ENCODE results near the gene SQOR.
"Not testable (repeated sequence)": the region's sequence is repeated elsewhere in the genome, so short reads cannot be mapped to it uniquely, and the experiment has no call there.

The SQOR gene

DNA sequence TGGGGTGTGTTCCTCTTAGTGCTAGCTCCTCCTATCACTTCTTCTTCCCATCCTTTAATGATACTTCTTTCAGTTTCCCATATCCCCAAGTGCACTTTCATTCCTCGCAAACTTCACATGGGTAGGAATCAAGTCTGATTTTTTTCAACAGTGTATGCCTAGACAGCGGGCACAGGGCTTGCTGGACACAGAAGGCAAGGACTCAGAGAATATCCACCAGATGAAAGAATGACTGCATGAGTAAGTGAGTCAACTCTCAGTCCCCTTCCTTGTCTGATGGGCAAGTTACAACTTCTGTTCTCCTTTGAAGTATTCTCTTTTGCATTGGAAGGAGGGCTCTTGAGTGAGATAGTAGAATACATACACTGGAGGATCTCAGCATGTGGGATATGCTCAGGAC is 3.1 kb upstream of the SQOR start:
- DNase-seq (ENCODE audit: low spot score), result no peak

DNA sequence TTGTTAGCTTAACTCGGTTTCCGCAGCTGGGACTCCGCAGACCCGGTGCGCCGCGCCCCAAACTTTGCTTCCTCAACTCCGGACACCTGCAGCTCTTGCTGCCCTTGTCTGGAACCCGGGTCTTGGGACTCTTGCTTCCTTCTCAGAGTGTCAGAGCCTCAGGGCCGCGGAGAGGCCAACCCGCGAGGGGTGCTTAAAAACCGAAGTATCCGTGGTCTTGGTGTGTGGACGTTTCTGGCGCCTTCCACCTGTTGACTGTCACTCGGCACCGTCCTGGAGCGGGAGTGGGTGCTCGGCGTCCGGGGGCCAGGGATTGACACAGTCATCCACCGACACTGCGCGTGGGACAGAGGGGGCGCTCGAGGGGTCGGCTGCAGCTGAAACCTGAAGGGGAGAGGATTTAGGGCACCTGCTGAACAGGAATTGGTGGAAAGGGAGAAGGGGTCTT is 386 bp downstream of the SQOR start:
- peak; percentile 42 for DNase-seq (ENCODE audit: low spot score)

DNA sequence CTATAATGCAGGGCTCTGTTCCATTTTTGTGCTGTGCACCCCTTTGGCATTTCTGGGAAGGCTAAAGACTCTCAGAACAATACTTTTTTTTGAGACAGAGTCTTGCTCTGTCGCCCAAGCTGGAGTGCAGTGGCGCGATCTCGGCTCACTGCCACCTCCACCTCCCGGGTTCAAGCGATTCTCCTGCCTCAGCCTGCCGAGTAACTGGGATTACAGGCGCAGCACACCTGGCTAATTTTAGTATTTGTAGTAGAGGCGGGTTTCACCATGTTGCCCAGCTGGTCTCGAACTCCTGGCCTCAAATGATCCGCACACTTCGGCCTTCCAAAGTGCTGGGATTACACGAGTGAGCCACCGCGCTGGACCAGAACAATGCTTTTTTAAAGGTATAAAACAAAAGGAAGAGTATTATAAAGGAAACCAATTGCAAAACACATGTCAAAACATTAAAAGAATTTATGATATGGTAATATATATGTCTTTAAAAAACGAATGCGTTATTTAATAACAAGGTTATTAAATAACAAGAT is 999 bp downstream of the SQOR start:
- no peak for DNase-seq (ENCODE audit: low spot score)

DNA sequence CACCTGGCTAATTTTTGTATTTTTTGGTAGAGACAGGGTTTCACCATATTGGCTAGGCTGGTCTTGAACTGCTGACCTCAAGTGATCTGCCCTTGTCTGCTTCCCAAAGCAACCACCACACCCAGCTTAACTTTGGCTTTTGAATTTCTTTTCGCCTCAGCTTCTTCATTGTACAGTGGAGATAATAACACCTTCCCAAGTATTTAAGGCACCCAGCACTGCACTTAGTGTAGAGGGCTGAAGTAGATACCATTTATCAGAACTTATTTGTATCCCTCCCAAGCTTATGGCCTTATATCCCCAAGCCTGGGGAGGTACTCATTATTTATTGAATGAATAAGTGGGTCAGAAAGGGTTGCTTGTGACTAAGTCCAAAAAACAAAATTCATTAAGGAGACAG is 2.3 kb downstream of the SQOR start:
- no peak for DNase-seq (ENCODE audit: low spot score)

DNA sequence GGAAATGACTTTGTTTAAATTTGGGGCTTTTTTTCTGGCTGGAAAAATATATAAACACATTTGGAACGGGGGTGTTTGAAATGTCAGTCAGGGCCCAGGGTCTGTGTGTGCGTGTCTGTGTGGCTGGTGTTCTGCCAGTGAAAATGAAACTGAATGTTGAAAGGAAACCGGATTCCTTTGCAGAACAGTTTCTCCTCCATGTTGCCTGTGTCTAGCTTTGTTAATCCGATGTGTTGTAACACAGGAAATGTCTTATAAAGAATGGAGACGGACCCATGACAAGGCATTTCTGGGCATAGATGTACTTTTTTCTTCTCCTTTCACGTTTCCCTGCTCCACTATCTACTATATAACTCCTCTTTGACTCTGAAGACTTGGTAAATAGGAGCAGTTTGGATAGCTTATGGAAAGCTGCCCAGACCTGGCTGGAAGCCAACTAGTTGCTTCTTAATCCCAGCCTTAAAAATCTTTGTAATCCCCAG is 2.8 kb downstream of the SQOR start:
- DNase-seq (ENCODE audit: low spot score), result peak; percentile 68

DNA sequence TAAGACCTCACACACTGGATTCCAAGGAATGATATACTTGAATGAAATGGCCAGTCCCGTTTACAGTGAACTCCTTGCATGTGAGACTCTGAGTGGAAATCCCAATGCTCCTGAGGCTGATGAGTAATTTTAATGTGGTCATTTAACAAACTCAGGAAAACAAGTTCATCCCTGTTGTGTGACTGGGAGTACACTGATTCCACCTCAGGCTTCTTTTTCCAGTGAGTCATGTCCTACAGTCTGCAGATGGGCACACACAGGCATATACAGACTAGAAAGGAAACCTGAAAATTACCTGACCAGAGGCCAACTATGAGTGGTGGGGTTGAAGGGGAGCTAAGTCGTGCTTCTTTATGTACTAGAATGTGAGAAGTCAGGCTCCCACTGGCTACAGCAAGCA is 5.8 kb downstream of the SQOR start:
- peak; percentile 57 for DNase-seq (ENCODE audit: low spot score)

DNA sequence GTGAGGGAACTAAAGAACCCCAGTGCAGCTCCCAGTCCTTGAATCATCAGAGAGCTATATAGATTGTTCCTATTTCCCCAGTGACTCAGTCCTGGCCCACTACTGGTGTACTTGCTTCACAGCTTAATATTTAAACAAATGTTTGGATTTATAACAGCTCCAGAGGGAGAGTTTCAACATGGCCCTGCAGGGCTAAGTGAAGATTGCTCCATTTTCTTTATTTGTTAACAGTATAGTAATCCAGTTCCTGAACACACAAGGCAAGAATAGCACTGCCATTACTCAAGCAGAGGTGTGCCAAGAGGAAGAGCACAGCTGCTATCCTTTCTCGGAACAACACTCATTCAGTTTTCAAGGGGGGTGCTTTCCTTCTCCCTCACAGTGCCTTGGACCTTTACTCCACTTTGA is 6.5 kb downstream of the SQOR start:
- DNase-seq (ENCODE audit: low spot score), result peak; percentile 65

DNA sequence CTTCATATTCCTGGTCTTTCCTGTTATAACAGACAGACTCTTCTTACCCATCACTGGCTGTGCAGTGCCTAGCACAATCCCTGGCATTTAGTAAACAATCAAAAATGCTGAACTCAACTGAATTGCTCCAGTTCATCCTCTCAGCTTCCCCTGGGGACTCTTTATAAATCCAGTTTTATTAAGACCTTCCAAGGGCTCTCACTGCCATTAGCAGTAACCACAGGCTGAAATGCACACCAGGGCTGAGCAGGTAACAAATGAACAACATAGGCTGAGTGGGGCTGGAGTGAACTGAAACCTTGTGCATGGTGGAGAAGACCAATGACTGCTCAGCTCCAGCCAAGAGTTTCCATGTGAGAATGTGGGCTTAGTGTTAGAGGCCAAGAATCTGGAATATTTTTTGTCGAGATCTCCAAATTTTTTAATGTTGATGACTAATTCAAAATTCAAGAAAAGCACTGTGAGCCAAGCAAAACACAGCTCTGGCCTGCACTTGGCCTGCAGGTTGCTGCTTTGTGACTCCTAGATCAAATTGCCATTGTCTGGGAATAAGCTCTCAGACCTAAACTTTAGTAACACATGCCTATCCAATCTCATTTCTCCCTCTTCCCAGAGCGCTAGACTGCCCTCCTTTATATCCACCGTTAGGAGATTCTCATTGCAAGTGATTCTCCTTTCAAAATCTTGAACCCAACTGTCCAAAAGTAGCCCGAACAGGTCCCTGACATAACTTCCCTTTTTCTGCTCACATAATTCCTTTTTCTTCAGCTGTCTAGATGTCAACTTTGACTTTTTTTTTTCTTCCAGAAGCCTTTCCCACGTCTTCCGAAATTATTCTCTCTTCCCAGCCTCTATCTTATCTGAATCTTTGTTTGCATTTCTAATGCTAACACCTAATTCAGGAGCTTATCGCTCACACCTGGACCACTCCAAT is 7.4 kb downstream of the SQOR start:
- peak; percentile 77 for DNase-seq (ENCODE audit: low spot score)

DNA sequence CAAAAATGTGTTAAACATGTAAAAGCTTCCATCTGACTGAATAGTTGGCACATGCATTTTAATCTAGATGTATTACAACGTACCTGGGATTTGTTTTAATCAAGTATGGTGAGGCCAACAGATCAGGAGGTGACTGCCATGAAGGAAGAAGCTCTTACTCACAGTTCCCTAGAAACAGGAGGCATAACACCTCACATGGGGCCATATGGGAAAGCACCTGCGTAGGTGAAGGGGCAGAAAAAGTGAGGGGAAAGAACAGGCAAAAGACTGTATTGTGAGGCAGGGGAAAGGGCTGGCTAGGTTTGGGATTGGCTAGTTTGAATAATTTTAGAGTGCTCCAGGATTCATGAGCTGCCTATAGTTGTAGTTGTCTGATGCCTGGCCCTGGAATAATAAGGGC is 9.6 kb downstream of the SQOR start:
- no peak for DNase-seq (ENCODE audit: low spot score)

DNA sequence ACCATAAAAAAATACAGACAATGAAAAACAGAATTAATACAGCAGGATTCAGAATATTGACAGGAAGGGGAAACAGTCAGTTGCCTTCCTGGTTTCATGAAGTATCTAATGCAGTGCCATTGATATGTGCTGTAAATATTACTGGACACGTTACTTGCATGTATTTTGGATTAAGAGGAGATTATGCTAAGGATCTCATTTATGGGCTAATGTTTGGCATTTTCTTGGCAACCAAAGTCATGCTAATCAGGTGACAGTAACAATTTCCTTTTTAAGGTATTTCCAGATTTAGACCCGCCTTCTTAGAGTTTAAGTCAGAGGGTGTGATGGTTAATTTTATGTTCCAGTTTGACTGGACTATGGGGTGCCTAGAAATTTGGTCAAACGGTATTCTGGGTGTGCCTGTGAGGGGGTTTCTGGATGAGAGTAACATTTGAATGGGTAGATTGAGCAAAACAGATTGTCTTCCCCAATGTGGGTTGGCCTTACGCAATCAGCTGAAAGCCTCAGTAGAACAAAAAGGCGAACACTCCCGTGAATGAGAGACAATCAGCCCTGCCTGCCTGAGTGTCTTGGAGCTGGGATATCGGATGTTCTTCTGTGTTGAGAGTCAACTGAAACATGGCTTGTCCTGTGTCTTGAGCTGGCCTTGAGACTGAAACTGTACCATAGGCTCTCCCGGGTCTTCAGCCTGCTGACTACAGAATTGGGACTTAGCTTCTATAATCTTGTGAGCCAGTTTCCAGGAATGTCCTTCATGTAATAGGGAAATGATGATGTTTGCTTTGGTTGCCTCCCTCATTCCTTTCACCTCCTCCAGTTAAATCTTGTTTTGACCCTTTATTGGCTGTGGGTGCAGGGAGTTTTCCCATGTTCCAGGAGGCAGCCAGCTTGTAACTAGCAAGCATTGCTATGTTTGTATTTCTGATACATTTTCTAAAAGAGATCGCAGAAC is 10.5 kb downstream of the SQOR start:
- DNase-seq (ENCODE audit: low spot score), result peak; percentile 72

DNA sequence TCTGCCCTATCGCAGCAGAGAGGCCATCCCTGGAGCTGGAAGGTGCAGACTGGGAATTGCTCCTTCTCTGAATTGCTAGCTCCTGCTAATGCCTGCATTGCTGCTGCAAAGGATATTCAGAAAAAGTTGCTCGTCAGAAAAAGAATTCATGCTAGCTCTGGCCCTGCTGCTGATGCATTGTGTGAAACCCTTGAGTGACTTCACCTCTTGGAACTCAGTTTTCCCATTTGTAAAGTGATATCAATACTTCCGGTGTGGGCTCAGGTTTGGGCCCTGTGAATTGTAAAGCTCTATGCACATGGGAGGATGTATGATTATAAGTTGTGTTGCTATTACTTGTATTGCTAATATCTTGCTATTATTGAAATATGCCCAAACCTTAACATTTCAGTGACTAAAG is 11.4 kb downstream of the SQOR start:
- no peak for DNase-seq (ENCODE audit: low spot score)

DNA sequence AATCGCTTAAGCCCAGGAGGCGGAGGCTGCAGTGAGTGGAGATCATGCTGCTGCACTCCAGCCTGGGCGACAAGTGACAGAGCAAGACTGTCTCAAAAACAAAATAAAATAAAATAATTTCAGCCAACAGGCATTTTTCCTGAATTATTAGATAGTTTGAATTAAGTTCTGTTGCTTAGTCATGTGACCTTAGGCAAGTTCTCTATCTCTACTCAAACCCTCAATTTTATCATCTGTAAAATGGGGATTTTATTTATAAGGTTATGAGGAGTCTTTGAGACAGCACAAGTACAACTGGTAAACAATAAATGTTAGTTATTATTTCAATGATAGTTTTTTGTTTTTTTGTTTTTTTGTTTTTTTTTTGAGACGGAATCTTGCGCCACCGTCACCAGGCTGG is 13.0 kb downstream of the SQOR start:
- no peak for DNase-seq (ENCODE audit: low spot score)

DNA sequence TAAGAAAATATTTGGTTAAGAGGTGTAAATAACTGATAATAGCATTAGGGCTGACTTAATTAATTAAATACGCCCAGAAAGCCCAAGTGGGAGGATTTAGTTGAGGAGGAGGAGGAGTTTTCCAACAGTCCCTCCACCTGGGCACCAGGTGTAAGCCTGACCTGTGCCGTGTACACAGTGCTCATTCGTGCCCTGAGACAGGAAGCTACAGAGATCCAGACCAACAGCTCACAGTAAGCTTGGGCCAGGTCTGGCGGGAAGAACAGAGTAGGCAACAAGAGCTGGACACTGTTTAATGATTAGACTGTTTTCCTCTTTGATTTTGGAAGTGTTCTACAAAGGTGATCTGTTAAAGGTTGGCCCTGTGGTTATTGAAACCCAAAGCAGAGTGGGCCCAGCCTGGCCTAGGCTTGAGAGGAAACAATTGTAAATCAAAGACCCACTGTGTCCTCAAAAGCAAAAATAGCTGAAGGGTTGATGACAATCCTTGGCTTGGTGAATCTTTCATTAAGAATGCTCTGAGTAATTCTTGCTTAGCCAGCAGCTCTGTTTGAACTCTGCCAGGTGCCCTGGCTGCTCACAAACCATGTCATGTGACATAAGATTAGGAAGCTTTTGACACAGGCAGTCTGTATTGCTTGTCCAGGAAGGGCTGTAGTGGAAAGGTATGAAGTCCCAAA is 13.8 kb downstream of the SQOR start:
- peak; percentile 44 for DNase-seq (ENCODE audit: low spot score)

DNA sequence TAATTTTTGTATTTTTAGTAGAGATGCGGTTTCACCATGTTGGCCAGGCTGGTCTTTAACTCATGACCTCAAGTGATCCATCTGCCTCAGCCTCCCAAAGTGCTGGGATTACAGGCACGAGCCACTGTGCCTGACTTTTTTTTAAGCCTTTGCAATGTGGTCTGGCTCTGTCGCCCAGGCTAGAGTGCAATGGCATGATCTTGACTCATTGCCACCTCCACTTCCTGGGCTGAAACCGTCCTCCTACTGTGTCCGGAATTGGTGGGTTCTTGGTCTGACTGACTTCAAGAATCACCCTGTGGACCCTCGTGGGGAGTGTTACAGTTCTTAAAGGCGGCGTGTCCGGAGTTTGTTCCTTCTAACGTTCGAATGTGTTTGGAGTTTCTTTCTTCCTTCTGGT is 15.2 kb downstream of the SQOR start:
- not testable (repeated sequence) for DNase-seq (ENCODE audit: low spot score)

DNA sequence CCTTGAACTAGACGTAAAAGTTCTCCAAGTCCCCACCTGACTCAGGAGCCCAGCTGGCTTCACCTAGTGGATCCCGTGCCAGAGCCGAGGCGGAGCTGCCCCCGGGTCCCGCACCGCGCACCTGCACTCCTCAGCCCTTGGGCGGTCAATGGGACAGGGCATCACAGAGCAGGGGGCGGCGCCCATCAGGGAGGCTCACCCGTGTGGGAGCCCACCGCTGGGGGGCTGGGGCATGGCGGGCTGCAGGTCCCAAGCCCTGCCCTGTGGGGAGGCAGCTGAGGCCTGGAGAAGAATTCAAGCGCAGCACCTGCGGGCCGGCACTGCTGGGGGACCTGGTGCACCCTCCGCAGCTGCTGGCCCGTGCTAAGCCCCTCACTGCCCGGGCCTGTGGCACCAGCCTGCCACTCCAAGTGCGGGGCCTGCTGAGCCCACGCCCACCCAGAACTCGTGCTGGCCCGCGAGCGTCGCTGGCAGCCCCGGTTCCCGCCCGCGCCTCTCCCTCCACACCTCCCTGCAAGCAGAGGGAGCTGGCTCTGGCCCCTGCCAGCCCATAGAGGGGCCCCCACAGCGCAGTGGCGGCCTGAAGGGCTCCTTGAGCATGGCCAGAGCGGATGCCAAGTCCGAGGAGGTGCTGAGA is 16.2 kb downstream of the SQOR start:
- DNase-seq (ENCODE audit: low spot score), result no peak

DNA sequence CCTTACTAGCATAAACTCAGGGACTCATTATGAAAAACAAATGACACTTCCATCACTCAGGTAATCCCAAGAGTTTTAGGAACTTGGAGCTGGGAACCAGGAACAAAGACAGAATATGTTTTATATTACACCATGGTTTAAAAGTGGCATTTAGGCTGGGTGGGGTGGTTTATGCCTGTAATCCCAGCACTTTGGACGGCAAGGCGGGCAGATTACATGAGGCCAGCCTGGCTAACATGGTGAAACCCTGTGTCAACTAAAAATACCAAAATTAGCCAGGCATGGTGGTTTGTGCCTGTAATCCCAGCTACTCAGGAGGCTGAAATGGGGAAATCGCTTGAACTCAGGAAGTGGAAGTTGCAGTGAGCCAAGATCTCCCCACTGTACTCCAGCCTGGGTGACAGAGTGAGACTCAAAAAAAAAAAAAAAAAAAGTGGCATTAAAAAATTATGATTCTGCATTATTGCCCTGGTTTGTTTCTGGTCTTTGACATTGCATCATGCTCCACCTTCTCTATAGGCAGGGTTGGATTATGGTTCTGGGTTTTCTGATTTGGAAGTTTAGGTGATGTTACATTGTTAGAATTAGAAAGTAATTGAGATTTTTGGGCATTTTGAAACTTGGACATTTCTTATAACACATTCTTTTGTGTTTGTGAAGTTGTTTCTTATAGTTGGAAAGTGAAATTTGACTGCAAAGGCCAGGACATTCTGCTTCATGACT is 19.0 kb downstream of the SQOR start:
- DNase-seq (ENCODE audit: low spot score), result no peak

DNA sequence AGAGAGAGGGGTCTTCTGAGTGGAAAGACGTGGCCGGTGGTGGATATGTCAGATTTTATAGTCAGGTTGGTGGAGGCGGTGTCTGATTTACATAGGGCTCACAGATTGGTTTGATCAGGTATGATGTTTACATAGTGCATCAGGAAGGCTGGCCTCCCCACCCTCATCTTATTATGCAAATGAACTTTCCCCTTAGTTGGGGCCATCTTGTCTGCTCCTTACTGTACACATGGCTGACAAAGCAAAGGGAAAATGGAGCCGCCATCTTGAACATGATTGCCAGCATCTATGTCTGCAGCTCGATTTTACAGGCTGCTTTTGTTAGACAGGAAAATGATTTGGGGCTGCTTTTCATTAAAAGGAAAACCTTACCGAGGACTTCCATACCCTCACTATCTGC is 19.9 kb downstream of the SQOR start:
- DNase-seq (ENCODE audit: low spot score), result no peak

DNA sequence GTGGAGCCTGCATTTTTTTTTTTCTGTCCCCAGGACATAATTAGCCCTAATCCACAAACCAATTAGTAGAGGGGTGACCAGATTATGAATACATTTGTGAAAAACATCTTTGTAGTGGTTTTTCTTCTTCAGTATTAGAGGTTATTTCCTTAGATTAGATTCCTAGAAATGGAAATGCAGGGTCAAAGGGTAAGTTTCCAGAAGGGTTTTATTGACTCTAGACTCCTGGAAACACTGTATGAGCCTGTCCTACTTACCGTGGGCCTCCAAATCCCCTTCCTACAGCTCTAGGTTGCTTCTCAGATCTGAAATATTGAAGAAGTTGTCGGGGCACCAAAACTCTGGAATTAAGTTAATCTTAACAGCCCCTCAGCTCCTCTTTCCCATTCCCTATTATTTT is 22.4 kb downstream of the SQOR start:
- DNase-seq (ENCODE audit: low spot score), result no peak

DNA sequence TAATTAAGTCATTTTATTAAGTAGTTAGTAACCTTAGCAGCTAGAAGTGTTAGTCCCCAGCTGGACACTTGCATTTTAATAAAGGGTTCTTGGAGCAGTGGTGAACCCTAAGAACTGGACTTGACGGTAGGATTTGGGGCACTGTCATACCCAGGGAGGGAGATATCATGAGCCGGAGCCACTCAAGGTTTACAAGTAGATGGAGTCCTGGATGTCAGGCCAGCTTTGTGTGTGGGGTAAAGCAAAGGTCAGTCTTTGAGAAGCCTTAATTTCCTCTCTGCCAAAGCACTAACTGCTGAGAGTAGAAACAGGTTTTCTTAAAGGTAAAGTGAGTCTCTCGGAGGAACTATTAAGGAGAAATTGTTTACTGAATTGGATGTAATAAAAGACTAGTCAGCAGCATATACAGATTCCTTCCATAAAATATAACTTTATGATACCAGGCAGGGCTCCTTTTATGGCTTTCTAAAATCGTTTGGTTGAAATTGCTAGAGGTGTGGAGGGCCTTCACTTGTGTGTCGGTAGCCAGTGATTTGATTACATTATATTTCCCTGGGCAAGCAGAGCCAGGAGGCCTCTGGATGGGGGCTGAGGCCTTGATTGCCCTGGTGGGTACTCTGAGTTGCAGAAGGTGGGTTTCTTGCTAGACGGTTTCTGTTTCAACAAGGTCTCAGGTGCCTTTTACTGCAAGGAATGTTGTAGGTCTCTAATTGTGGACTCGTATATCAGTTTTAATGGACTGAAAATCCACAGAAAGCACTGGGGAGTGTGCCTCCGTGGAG is 23.1 kb downstream of the SQOR start:
- DNase-seq (ENCODE audit: low spot score), result no peak

All from GM03348 (cell line).